AG09309 (cell line): ENCODE data around the gene AKR7A2.

Source experiments
- DNase-seq: peaks from one replicate; pipeline ENCODE4 v3.0.0-alpha.2; 2010; ENCODE audit warnings: low read depth
- H3K4me3 ChIP-seq: 2 replicates; pipeline ENCODE4 v1.5.1; 2011; ENCODE audit warnings: mild to moderate bottlenecking, low read depth, low read length, moderate library complexity; ENCODE audit not compliant: control insufficient read depth
- TF ChIP-seq, protein P1 (sequence below): IDR thresholded peaks from 2 replicates; pipeline ENCODE4 v1.5.1; 2011; ENCODE audit warnings: mild to moderate bottlenecking, low read depth, low read length, inconsistent platforms; ENCODE audit not compliant: insufficient read depth, control insufficient read depth; ENCODE audit errors: missing control alignments

The AKR7A2 gene

DNA sequence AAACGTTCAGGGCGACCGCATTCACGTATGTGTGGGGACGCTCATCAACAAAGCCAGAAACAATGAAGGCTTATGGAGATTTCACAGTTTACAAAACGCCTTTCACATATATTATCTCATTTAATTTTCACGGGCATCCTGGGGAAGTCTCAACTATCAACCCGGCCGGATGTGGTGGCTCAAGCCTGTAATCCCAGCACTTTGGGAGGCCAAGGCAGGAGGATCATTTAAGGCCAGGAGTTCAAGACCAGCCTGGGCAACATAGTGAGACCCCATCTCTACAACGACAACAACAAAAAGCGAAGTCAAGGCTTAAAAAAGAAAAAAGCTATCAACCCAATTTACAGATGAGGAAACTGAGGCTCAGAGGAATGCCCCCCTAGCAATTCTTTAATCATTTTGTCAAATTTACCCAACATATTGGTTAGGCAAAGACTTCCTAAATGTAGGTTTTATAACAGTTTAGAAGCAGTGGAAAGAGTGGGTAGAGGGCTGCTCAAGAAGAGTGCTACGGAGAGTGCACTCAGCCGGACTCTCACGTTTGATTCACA, 28.5 kb upstream of the AKR7A2 start:
- no peak overlapping the region for H3K4me3 ChIP-seq
- TF ChIP-seq, protein P1, sequence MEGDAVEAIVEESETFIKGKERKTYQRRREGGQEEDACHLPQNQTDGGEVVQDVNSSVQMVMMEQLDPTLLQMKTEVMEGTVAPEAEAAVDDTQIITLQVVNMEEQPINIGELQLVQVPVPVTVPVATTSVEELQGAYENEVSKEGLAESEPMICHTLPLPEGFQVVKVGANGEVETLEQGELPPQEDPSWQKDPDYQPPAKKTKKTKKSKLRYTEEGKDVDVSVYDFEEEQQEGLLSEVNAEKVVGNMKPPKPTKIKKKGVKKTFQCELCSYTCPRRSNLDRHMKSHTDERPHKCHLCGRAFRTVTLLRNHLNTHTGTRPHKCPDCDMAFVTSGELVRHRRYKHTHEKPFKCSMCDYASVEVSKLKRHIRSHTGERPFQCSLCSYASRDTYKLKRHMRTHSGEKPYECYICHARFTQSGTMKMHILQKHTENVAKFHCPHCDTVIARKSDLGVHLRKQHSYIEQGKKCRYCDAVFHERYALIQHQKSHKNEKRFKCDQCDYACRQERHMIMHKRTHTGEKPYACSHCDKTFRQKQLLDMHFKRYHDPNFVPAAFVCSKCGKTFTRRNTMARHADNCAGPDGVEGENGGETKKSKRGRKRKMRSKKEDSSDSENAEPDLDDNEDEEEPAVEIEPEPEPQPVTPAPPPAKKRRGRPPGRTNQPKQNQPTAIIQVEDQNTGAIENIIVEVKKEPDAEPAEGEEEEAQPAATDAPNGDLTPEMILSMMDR: no peak
- DNase-seq: no peak

GRCh38 chr1:19339214-19339861, 27.4 kb upstream of the AKR7A2 start:
- TF ChIP-seq, protein P1: no peak
- H3K4me3 ChIP-seq: no peak overlapping the region
- DNase-seq: no peak

GRCh38 chr1:19338323-19338762, 26.4 kb upstream of the AKR7A2 start:
- DNase-seq: no peak
- TF ChIP-seq, protein P1: no peak

GRCh38 chr1:19337289-19337688, 25.3 kb upstream of the AKR7A2 start:
- no peak for DNase-seq
- TF ChIP-seq, protein P1: no peak
- no peak overlapping the region for H3K4me3 ChIP-seq

More at GRCh38 chr1:19338323-19338762, 26.4 kb upstream of the AKR7A2 start:
- H3K4me3 ChIP-seq: no peak overlapping the region

DNA sequence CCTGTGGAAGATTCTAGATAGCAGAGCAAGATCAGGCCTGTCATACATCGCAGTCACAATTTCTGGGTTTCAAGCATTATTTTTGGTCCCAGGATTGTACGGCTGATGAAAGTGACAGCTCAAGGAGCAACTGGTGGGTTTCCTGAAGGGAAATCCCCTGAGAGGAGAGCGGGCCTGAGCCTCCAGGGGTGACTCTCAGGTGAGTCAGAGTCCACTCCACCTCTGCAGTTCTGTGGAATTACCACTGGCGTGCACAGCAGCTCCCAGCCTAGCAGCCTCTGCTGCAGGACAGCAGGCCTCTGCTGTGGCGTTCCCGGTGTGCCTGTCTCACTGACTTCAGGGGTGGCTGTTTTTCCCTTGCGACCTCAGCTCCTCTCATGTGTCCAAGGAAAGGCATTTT, 24.6 kb upstream of the AKR7A2 start:
- no peak overlapping the region for H3K4me3 ChIP-seq
- DNase-seq: no peak
- TF ChIP-seq, protein P1: no peak

DNA sequence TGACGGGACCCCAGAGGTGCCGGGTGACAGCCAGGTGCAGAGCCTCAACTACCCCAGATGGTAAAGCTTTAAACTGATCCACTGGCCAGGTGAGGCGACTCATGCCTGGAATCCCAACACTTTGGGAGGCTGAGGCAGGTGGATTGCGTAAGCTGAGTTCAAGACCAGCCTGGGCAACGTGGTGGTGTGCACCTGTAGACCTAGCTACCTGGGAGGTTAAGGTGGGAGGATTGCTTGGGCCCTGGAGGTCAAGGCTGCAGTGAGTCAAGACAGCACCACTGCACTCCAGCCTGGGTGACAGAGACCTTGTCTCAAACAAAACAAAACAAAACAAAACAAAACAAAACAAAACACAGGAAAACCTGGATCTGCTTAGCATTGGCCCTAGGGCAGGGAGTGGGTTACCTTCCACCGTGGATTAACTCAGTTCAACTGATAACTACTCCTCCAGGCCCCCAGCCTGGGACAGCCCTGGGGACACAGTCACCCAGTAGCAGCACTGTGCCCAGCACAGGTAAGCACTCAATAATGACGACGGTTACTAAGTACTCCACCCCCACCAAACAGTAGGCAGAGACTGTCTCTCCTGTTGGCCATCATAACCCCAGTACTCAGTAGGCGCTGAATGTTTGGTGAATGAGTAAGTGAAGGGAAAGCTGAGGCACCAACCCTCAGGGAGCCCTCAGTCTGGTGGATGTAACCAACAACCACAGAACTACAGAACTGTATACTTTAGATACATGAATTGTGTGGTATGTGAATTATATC, 21.8 kb upstream of the AKR7A2 start:
- no peak overlapping the region for H3K4me3 ChIP-seq
- TF ChIP-seq, protein P1: no peak

More for the DNA sequence above, 21.8 kb upstream of the AKR7A2 start:
- no peak for DNase-seq
